Naive thymus-derived CD8-positive, alpha-beta T cell (primary cell): ENCODE results near the gene CPZ. TPM values are rescaled to one million over a fixed set of nuclear protein-coding genes. Genes with fewer than 3 reads are reported as not detected.

Experiments used
- ATAC-seq, 2 donors: fragments of 150-1000 bp; cut with Tn5 transposase in 1 of 2; sonication (Bioruptor Pico), chemical (Tn5 transposase) in 1 of 2; 1 replicate in 1 of 2; 2 replicates in 1 of 2; pipeline ENCODE4 v1.10.0; 2021; ENCODE audit warnings: mild to moderate bottlenecking in 2 of 2, moderate library complexity in 2 of 2
- POLR2A ChIA-PET: fragments of 350-600 bp; sonication (Branson Sonifier 250); formaldehyde crosslinking; loops from one replicate; lab custom pipeline; 2021; ENCODE audit warnings: antibody characterized with exemption; lab: Charles Lee
- DNase-seq, 10 donors: peaks; one replicate each; pipeline versions ENCODE4 v3.0.0 to v3.0.0-alpha.2; 2020 to 2022
- H3K27ac Mint-ChIP-seq, 10 donors: one replicate each; pipeline ENCODE4 v1.8.0; 2020 to 2022; ENCODE audit warnings: mild to moderate bottlenecking in 10 of 10, mixed read lengths in 10 of 10, moderate library complexity in 4 of 10, inconsistent platforms in 1 of 10
- H3K27me3 Mint-ChIP-seq, 5 donors: one replicate each; pipeline ENCODE4 v1.8.0; 2021 to 2022; ENCODE audit warnings: mixed read lengths in 5 of 5
- H3K36me3 Mint-ChIP-seq, 3 donors: one replicate each; pipeline ENCODE4 v1.8.0; 2020 to 2022; ENCODE audit warnings: mixed read lengths in 3 of 3, mild to moderate bottlenecking in 2 of 3, inconsistent platforms in 1 of 3
- H3K4me1 Mint-ChIP-seq, 4 donors: one replicate each; pipeline ENCODE4 v1.8.0; 2021 to 2022; ENCODE audit warnings: mixed read lengths in 4 of 4
- H3K4me3 Mint-ChIP-seq, 10 donors: one replicate each; pipeline ENCODE4 v1.8.0; 2020 to 2022; ENCODE audit warnings: mild to moderate bottlenecking in 10 of 10, mixed read lengths in 10 of 10, moderate library complexity in 6 of 10, inconsistent platforms in 1 of 10
- H3K9me3 Mint-ChIP-seq, 9 donors: one replicate each; pipeline ENCODE4 v1.8.0; 2020 to 2022; ENCODE audit warnings: mixed read lengths in 9 of 9, mild to moderate bottlenecking in 3 of 9, inconsistent platforms in 1 of 9, moderate library complexity in 1 of 9
- polyA plus RNA-seq, 3 donors: library from polyadenylated mRNA; unstranded; fragments of 300-500 nt; fragmentation: Illumina TruSeq; gene quantifications; one replicate each; pipeline ENCODE4 v1.2.3, GENCODE V29; 2021
- total RNA-seq, 8 experiments: library from RNA in 2 of 8; stranded (reverse) in 2 of 8; gene quantifications; one replicate each; pipeline ENCODE4 v1.2.3 and lab custom pipeline; 2021 to 2026

Gene CPZ
- total and polyA plus RNA-seq, 5 experiments from 2014 or later = not detected

DNA sequence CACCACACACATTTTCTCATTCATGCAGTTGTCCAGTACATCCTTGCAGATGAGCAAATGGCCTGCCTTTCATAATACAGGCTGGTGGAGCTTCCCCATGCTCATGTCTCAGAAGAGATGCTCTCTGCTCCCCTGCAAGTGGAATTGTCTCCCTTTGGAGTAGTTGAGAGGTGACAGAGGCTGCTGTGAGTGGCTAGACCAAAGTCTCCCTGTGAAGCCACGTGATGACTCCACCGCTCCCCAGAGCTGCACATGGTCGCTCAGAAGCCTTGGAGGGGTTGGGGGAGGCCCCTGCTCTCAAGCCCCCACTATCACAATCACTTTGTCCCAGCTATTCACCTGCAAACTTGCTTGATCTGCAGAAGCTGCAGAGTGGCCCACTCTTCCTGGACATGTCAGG is 13.8 kb upstream of the CPZ start:
- Mint-ChIP-seq H3K27ac (no peak overlapping the region), H3K9me3 (peaks cover 0 to 5% (median 0%) of the 10 kb centered on the region in 9 donors), H3K27me3 (peaks cover 13 to 68% (median 28%) of the 10 kb centered on the region in 5 donors), H3K4me1 (no peaks in the 10 kb centered on the region), H3K4me3 (no peak overlapping the region), H3K36me3 (peaks cover 0 to 2% (median 0%) of the 10 kb centered on the region in 3 donors)
- DNase-seq (peak in 1 of 10 donors; percentile 36), ATAC-seq (no peak)
- POLR2A ChIA-PET = no interaction called here

DNA sequence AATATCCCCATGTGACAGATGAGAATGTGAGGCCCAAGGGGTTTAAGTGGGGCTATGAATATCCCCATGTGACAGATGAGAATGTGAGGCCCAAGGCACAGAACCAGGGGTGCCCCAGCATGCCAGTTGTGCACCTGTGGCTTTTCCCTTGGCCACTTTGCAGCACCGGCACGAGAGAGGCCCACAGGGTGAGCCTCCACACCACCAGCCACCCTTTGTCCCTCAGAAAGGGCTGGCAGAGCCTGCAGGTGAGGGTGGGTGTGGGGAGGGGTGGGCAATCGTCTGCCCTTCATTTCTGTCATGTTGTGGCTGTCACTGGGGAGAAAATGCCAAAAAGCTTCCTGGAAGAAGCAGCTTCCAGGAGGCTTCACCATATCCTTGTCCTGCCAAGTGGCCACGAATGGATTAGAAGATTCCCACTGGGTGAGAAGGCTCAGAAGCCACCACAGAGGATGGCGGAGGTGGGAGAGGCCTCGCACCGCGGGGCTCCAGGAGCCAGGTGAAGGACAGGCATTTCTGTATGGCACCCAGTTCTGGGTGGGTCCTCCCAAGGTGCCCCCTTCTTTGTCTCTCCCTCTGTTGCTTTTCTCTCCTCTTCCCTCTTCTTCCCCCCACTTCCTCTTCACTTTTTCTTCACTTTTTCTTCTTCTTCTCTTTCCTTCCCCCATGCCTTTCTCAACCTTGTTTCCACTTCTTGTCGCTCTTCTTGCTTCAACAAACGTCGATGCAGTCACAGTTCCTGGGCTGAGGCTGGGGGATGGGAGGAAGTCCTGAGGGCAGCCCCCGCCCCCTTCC is 12.8 kb upstream of the CPZ start:
- Mint-ChIP-seq H3K4me3 (no peak overlapping the region), H3K27ac (peak overlapping the region in 1 of 10 donors; percentile 30), H3K4me1 (no peaks in the 10 kb centered on the region), H3K9me3 (peaks cover 0 to 5% (median 0%) of the 10 kb centered on the region in 9 donors), H3K36me3 (peaks cover 0 to 2% (median 0%) of the 10 kb centered on the region in 3 donors), H3K27me3 (peaks cover 15 to 76% (median 30%) of the 10 kb centered on the region in 5 donors)
- POLR2A ChIA-PET = no interaction called here
- ATAC-seq (no peak), DNase-seq (peak in 1 of 10 donors; percentile 3)

DNA sequence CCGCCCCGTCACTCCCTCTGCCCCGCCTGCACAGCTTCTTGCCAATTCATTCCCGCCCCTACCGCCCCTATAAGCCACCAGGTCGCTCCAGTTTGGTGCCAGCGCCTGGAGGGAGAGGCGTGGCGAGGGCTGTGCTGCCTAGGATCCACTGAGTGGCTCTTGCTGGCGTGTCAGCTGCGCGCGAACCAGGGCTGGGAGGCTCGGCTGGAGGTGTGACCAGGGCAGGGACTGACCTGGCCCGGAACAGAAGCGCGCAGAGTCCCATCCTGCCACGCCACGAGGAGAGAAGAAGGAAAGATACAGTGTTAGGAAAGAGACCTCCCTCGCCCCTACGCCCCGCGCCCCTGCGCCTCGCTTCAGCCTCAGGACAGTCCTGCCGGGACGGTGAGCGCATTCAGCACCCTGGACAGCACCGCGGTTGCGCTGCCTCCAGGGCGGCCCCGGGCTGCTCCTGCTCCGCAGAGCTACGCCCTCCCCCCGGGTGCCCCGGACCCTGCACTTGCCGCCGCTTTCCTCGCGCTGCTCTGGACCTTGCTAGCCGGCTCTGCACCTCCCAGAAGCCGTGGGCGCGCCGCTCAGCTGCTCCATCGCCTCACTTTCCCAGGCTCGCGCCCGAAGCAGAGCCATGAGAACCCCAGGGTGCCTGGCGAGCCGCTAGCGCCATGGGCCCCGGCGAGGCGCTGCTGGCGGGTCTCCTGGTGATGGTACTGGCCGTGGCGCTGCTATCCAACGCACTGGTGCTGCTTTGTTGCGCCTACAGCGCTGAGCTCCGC is 12.1 kb upstream of the CPZ start, which contains the start of gene GPR78:
TSS of gene GPR78 (plus strand) at position 72 of the 773 bp plus-strand sequence. CDS start at position 663, 591 bp downstream.
- ATAC-seq = no peak
- POLR2A ChIA-PET = no interaction called here
- peaks cover 0 to 5% (median 0%) of the 10 kb centered on the region in 9 donors for H3K9me3 Mint-ChIP-seq

DNA sequence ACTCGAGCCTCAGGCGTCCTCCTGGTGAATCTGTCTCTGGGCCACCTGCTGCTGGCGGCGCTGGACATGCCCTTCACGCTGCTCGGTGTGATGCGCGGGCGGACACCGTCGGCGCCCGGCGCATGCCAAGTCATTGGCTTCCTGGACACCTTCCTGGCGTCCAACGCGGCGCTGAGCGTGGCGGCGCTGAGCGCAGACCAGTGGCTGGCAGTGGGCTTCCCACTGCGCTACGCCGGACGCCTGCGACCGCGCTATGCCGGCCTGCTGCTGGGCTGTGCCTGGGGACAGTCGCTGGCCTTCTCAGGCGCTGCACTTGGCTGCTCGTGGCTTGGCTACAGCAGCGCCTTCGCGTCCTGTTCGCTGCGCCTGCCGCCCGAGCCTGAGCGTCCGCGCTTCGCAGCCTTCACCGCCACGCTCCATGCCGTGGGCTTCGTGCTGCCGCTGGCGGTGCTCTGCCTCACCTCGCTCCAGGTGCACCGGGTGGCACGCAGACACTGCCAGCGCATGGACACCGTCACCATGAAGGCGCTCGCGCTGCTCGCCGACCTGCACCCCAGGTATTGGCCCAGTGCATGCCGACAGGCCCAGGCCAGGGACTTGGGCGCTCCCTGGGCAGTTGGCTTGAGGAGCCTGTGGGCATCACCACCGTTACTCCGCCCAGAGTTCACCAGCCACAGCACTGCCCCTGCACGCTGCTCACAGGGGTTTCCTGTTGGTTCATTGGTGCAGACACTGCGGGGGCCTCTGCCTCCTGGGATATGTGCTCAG is 11.3 kb upstream of the CPZ start:
- POLR2A ChIA-PET = no interaction called here
- H3K27me3 Mint-ChIP-seq = peaks cover 15 to 77% (median 30%) of the 10 kb centered on the region in 5 donors
- peaks cover 0 to 1% (median 0%) of the 10 kb centered on the region in 4 donors for H3K4me1 Mint-ChIP-seq
- peaks cover 0 to 2% (median 0%) of the 10 kb centered on the region in 3 donors for H3K36me3 Mint-ChIP-seq
- peak in 1 of 10 donors; percentile 19 for DNase-seq
- H3K27ac Mint-ChIP-seq = no peak overlapping the region
- no peak for ATAC-seq
- no peak overlapping the region for H3K4me3 Mint-ChIP-seq
- peaks cover 0 to 5% (median 0%) of the 10 kb centered on the region in 9 donors for H3K9me3 Mint-ChIP-seq

More for the DNA sequence above, 12.1 kb upstream of the CPZ start, which contains the start of gene GPR78:
- H3K4me3 Mint-ChIP-seq = no peak within 1 kb of the TSS
- peaks cover 15 to 77% (median 30%) of the 10 kb centered on the region in 5 donors for H3K27me3 Mint-ChIP-seq
- DNase-seq = peak in 5 of 10 donors; percentile 8 to 47 (median 23)
- peaks cover 0 to 2% (median 0%) of the 10 kb centered on the region in 3 donors for H3K36me3 Mint-ChIP-seq
- H3K4me1 Mint-ChIP-seq = no peaks in the 10 kb centered on the region
- H3K27ac Mint-ChIP-seq = peak within 1 kb of the TSS in 1 of 10 donors; percentile 30

DNA sequence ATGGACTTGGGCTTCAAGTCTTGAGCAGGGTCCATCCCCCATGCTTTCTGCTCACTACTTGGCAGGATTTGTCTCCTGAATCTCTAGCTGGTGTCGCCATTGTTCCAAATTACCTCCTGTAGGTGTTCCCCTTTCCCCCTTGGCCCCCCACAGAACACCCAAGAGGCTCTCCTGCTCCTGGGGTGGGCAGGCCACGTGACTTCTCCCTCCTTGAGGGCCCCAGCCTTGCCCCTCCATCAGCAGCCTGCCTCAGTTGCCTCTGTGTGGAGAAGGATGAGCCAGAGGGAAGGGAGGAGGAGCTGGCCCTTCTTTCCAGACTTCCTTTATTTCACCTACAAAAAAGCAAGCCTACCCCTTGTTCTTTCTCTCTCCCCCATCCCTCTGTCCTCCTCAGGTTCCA is 10.5 kb upstream of the CPZ start:
- Mint-ChIP-seq H3K9me3 (peaks cover 0 to 5% (median 0%) of the 10 kb centered on the region in 9 donors), H3K36me3 (peaks cover 0 to 2% (median 0%) of the 10 kb centered on the region in 3 donors), H3K4me1 (peaks cover 0 to 2% (median 0%) of the 10 kb centered on the region in 4 donors), H3K27me3 (peaks cover 13 to 75% (median 25%) of the 10 kb centered on the region in 5 donors), H3K27ac (no peak overlapping the region), H3K4me3 (no peak overlapping the region)
- no peak for ATAC-seq
- DNase-seq = no peak
- POLR2A ChIA-PET = no interaction called here

DNA sequence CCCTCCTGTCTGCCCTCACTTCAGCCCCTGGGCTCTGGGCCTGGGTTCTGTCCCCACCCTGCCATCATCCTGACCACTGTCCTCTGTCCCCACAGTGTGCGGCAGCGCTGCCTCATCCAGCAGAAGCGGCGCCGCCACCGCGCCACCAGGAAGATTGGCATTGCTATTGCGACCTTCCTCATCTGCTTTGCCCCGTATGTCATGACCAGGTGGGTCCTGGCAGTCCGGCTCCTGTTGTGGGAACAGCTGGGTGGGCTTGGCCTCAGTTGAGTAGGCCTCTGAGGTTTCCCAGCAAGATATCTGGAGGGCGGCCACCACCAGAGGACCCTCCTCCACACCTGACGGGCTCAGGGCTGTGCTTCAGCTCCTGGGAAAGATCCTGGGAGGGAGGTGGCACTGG is 10.1 kb upstream of the CPZ start:
- H3K27ac Mint-ChIP-seq = no peak overlapping the region
- peaks cover 0 to 2% (median 0%) of the 10 kb centered on the region in 3 donors for H3K36me3 Mint-ChIP-seq
- no peak for ATAC-seq
- POLR2A ChIA-PET = no interaction called here
- H3K4me3 Mint-ChIP-seq = no peak overlapping the region
- peaks cover 0 to 2% (median 0%) of the 10 kb centered on the region in 4 donors for H3K4me1 Mint-ChIP-seq
- DNase-seq = peak in 1 of 10 donors; percentile 57
- H3K27me3 Mint-ChIP-seq = peaks cover 10 to 71% (median 23%) of the 10 kb centered on the region in 5 donors
- peaks cover 0 to 5% (median 0%) of the 10 kb centered on the region in 9 donors for H3K9me3 Mint-ChIP-seq

DNA sequence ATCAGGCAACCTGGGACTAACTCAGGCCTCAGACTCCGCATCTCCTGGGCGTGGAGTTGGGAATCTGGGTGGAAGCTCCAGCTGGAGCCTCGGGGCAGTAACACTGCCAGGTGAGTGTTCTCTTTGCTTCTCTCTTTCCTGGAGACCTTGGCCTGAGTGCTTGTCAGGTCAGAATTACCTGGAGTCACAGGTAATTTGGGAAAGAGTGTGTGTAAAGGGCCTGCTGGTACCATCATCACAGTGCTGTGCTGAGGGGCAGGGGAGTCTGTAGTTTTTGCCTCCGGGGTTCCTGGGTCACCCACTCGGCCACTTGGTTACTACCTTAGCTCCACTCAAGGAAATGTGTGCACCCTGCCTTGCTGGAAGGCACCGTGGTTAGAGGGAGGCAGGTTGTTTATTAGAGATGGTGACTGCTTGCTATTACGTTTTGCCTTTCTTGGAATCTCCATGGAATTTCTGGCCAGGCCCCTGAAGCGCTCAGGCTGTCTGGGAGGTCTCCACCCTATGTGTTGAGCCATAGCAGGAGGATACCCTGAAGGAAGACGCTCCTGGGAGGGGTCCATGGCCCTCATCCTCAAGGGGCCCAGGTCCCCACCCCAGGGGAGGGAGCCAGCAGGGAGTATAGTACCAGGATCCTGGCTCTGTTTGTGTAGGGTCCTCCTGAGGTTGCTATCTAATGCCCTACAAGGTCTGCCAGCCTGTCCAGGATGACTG is 9.5 kb upstream of the CPZ start:
- POLR2A ChIA-PET = no interaction called here
- ATAC-seq = no peak
- Mint-ChIP-seq H3K36me3 (peaks cover 0 to 2% (median 0%) of the 10 kb centered on the region in 3 donors), H3K4me3 (no peak overlapping the region), H3K4me1 (peaks cover 0 to 2% (median 0%) of the 10 kb centered on the region in 4 donors), H3K9me3 (peaks cover 0 to 5% (median 0%) of the 10 kb centered on the region in 9 donors), H3K27ac (no peak overlapping the region), H3K27me3 (peaks cover 4 to 68% (median 21%) of the 10 kb centered on the region in 5 donors)
- peak in 1 of 10 donors; percentile 43 for DNase-seq

DNA sequence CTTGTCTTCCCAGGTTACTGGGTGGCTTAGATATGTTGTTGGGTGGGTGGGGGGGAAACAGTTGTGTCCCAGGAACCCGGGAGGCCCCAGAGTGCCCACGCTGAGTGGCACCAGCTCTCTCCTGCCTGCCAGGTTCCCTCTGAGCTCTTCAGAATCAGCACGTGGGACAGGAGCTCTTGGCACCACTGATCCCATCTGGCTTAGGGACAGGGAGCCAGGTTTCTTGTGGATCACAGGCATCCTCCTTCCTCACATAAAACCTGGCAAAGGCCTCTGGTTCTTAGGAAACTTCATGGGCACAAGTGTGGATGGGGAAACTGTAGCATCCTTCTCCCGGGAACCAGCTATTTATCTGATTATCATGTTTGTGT is 8.9 kb upstream of the CPZ start:
- Mint-ChIP-seq H3K4me1 (peaks cover 0 to 2% (median 0%) of the 10 kb centered on the region in 4 donors), H3K27me3 (peaks cover 4 to 67% (median 23%) of the 10 kb centered on the region in 5 donors), H3K27ac (no peak overlapping the region), H3K9me3 (peaks cover 0 to 5% (median 0%) of the 10 kb centered on the region in 9 donors), H3K36me3 (peaks cover 0 to 2% (median 0%) of the 10 kb centered on the region in 3 donors), H3K4me3 (no peak overlapping the region)
- DNase-seq (peak in 1 of 10 donors; percentile 13), ATAC-seq (no peak)
- POLR2A ChIA-PET = no interaction called here

DNA sequence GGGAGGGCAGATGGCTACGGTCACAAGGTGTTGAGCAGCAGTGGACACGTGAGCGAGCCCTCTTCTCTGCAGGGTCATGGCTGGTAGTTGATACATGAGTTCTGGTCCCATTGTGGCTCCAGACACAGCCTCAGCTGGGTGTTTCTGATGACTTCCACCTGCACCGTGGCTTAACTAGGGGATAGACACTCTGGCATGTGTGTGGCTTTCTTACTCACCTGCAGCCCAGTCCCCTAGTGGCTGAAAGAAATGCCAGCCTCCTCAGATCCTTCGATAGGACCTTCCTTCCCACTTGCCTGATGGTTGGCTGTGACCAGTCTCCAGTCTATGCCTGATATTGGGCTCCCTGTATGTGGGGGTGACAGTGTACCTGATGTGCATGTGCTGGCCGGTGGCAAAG is 7.4 kb upstream of the CPZ start:
- H3K27ac Mint-ChIP-seq = no peak overlapping the region
- peaks cover 0 to 2% (median 0%) of the 10 kb centered on the region in 9 donors for H3K9me3 Mint-ChIP-seq
- DNase-seq = peak in 1 of 10 donors; percentile 38
- ATAC-seq = no peak
- peaks cover 0 to 2% (median 0%) of the 10 kb centered on the region in 4 donors for H3K4me1 Mint-ChIP-seq
- POLR2A ChIA-PET = no interaction called here
- H3K27me3 Mint-ChIP-seq = peaks cover 0 to 58% (median 19%) of the 10 kb centered on the region in 5 donors
- no peak overlapping the region for H3K4me3 Mint-ChIP-seq
- peaks cover 0 to 2% (median 0%) of the 10 kb centered on the region in 3 donors for H3K36me3 Mint-ChIP-seq

DNA sequence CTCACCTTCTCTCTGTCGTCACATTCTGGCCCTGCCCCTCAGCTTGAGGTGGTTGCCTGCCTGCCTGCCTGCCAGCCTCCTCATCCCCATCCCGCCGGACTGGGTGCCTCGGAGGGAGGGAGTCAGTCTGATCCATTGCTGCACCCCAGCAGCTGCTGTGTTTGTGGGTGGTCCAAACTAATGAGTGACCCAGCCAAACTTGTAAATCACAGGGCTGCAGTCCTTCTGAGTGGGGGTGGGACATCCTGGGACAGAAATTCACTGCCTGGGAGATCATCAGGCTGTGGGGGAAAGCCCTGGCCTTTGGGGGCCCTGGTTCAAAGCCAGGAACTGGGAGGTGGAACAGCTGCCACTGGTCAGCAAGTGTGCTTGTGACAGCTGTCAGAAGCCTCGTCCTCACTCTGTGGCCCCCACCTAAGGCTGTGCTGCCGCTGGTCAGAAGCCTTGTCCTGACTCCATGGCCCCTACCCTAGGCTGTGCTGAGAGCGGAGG is 6.8 kb upstream of the CPZ start:
- Mint-ChIP-seq H3K4me1 (peaks cover 0 to 2% (median 0%) of the 10 kb centered on the region in 4 donors), H3K27me3 (peaks cover 2 to 61% (median 22%) of the 10 kb centered on the region in 5 donors), H3K9me3 (peaks cover 0 to 2% (median 0%) of the 10 kb centered on the region in 9 donors), H3K36me3 (peaks cover 0 to under 1% (median 0%) of the 10 kb centered on the region in 3 donors), H3K4me3 (no peak overlapping the region), H3K27ac (no peak overlapping the region)
- POLR2A ChIA-PET = no interaction called here
- DNase-seq (peak in 1 of 10 donors; percentile 38), ATAC-seq (no peak)

DNA sequence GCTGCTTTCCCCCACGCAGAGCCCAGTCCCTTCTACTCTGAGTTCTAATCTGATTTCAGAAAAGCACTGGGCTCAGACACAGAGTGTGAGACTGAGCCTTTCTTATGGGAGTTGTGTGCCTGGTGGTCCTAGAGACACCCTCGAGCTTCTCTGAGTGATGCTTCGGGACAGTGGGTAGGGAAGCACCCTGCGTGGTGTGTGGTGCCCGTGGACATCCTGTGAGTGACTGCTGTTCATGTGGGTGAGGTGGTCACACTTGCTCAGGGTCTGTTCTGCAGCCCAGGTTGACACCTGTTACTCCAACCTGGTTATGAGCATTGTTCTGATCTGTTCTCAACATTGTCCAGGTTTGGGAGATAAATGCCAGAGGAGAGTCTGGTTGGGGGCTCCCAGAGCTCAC is 6.3 kb upstream of the CPZ start:
- Mint-ChIP-seq H3K4me3 (no peak overlapping the region), H3K27ac (no peak overlapping the region), H3K27me3 (peaks cover 2 to 66% (median 24%) of the 10 kb centered on the region in 5 donors), H3K36me3 (no peaks in the 10 kb centered on the region), H3K9me3 (peaks cover 0 to 2% (median 0%) of the 10 kb centered on the region in 9 donors), H3K4me1 (peaks cover 0 to 2% (median 0%) of the 10 kb centered on the region in 4 donors)
- peak in 1 of 10 donors; percentile 44 for DNase-seq
- no peak for ATAC-seq
- POLR2A ChIA-PET = no interaction called here
